ENCODE results near the gene NAA80. TPM values are rescaled to one million over a fixed set of nuclear protein-coding genes. Genes with fewer than 3 reads are reported as not detected.
A peak's percentile ranks its signal among the peaks of the same experiment; 100 is the strongest.

Gene NAA80
- total RNA-seq, 6 experiments from 2014 or later, result 8.5 to 13.4 (median 10.7) TPM

DNA sequence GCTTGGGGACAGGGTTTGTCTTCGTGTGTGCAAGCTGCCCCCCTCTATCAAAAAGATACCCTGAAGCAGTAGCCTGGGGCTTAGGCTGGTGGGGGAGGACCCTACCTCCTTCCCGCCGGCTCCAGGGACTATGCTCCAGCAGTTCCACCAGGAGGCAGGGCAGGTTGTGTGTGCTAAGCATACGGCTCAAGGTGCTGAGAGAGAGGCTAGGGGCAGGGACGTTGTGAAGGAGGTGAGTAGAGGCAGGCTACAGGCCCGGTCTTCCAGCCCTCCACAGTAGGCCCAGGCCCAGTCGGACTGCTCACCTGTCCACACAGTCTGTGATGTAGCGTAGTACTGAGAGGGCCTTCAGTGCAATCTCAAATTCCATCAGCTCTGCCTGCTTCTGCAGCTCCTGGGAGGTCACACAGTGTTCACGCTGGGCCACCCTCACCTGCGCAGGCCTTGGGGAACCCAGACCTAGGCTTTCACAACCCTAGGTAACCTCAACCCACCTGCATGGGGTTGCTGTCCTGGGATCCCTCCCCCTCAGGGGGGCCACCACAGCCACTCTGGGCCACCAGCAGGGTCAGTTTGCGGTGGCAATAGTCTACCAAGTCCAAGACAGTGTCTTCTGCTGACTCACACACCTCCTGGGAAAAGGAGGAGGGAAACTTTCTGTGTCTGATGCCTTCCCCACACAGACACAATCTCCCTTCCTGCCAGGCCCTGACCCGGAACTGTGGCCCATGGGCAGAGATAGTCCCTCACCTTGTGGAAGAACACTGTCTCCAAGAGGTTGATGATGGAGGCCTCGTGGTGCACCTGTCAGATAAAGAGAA, 43.8 kb upstream of the NAA80 start:
- H3K4me3 Mint-ChIP-seq, result no peak overlapping the region
- H3K27me3 Mint-ChIP-seq (ENCODE audit: insufficient read depth), result peaks cover 6% of the 10 kb centered on the region
- peaks cover 16% of the 10 kb centered on the region for H3K36me3 Mint-ChIP-seq (ENCODE audit: low read depth)
- no peak overlapping the region for H3K27ac Mint-ChIP-seq
- H3K4me1 Mint-ChIP-seq (ENCODE audit: low read depth), result peaks cover 41% of the 10 kb centered on the region
- no peak for DNase-seq
- TF ChIP-seq, protein P1, sequence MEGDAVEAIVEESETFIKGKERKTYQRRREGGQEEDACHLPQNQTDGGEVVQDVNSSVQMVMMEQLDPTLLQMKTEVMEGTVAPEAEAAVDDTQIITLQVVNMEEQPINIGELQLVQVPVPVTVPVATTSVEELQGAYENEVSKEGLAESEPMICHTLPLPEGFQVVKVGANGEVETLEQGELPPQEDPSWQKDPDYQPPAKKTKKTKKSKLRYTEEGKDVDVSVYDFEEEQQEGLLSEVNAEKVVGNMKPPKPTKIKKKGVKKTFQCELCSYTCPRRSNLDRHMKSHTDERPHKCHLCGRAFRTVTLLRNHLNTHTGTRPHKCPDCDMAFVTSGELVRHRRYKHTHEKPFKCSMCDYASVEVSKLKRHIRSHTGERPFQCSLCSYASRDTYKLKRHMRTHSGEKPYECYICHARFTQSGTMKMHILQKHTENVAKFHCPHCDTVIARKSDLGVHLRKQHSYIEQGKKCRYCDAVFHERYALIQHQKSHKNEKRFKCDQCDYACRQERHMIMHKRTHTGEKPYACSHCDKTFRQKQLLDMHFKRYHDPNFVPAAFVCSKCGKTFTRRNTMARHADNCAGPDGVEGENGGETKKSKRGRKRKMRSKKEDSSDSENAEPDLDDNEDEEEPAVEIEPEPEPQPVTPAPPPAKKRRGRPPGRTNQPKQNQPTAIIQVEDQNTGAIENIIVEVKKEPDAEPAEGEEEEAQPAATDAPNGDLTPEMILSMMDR (IDR thresholded peaks at IDR 0.05), result peak; percentile 27; the same call in 1 of the 2 replicates
- H3K9me3 Mint-ChIP-seq, result no peaks in the 10 kb centered on the region

DNA sequence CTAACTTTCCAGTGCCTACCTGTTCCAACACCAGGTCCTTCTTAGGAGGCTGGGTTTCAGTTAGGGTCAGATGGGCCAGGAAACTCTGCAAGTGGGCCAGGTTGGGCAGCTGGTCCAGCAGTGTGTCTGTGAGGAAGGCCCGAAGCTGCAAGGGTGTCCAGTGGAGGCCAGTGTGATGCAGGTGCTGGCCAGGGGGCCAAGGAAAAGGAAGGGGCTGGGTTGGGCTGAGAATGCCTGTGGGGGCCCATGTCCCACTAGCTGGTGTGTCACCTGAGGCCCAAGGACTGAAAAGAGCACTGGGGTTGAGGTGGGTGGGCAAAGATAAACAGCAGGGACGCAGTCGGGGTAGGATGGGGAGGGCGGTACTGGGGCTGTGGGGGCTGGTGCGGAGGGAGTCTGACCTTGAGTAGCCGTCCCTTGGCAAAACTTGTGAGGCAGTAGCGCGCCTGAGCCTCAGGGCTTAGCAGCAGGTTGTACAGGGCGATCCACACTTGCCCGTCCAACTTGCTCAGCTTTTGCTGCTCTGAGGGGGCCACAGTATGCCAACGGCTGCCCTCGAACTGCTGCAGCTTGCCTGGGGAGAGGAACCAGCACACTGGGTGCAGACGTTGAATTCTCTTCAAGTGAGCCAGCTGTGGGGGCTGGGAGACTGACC, 42.9 kb upstream of the NAA80 start:
- TF ChIP-seq, protein P1 (IDR thresholded peaks at IDR 0.05), result no peak
- Mint-ChIP-seq H3K36me3 (ENCODE audit: low read depth) (peaks cover 16% of the 10 kb centered on the region), H3K9me3 (no peaks in the 10 kb centered on the region), H3K4me3 (peak overlapping the region; percentile 96; the same call in 1 of the 2 replicates), H3K4me1 (ENCODE audit: low read depth) (peaks cover 37% of the 10 kb centered on the region), H3K27ac (no peak overlapping the region), H3K27me3 (ENCODE audit: insufficient read depth) (peaks cover 6% of the 10 kb centered on the region)
- no peak for DNase-seq

DNA sequence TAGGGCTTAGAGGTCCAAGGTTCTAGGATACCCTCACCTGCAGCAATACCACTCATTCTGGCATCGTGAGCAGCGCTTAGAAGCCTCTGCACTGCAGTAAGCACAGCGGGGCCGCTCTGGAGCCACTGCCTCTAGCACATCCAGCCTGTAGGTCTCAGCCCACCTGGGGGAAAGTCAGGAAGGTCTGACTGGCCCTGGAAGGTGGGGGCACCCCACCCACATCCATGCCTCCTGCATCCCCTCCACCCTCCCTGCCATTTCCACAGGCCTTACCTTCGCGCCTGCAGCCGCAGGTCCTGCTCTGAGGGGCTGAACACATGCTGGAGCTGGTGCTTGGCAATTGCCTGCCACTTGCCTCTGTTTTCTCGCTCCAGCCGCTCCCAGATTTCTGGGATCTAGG, 42.3 kb upstream of the NAA80 start:
- H3K27me3 Mint-ChIP-seq (ENCODE audit: insufficient read depth), result peaks cover 5% of the 10 kb centered on the region
- H3K4me3 Mint-ChIP-seq, result peak overlapping the region; percentile 96
- no peak for DNase-seq
- H3K36me3 Mint-ChIP-seq (ENCODE audit: low read depth), result peaks cover 18% of the 10 kb centered on the region
- no peaks in the 10 kb centered on the region for H3K9me3 Mint-ChIP-seq
- TF ChIP-seq, protein P1 (IDR thresholded peaks at IDR 0.05), result no peak
- H3K27ac Mint-ChIP-seq, result no peak overlapping the region
- peaks cover 35% of the 10 kb centered on the region for H3K4me1 Mint-ChIP-seq (ENCODE audit: low read depth)

DNA sequence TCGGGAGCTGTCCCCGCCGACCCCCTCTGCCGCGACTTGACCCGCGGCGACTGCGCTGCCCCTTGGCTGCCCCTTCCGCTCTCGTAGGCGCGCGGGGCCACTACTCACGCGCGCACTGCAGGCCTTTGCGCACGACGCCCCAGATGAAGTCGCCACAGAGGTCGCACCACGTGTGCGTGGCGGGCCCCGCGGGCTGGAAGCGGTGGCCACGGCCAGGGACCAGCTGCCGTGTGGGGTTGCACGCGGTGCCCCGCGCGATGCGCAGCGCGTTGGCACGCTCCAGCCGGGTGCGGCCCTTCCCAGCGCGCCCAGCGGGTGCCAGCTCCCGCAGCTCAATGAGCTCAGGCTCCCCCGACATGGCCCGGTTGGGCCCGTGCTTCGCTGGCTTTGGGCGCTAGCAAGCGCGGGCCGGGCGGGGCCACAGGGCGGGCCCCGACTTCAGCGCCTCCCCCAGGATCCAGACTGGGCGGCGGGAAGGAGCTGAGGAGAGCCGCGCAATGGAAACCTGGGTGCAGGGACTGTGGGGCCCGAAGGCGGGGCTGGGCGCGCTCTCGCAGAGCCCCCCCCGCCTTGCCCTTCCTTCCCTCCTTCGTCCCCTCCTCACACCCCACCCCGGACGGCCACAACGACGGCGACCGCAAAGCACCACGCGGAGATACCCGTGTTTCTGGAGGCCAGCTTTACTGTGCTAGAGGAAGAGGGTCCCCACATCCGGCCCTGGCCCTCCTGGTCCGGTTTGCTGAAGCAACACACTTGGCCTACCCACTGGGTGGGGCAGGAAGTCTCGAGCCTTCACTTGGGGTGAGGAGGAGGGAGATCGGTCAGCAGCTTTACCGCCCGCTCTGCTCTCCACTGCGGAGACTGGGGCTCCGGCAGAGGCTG, 41.5 kb upstream of the NAA80 start, which contains the start of gene RASSF1:
TSS of gene RASSF1 (minus strand) at position 389 of the 882 bp plus-strand sequence. CDS start at position 358, 31 bp downstream.
- TF ChIP-seq, protein P1 (IDR thresholded peaks at IDR 0.05), result no peak; the same call in 1 of the 2 replicates
- DNase-seq, result peak; percentile 48
- peaks cover 23% of the 10 kb centered on the region for H3K36me3 Mint-ChIP-seq (ENCODE audit: low read depth)
- H3K9me3 Mint-ChIP-seq, result no peaks in the 10 kb centered on the region
- peaks cover 35% of the 10 kb centered on the region for H3K4me1 Mint-ChIP-seq (ENCODE audit: low read depth)
- H3K4me3 Mint-ChIP-seq, result peak within 1 kb of the TSS; percentile 96
- H3K27me3 Mint-ChIP-seq (ENCODE audit: insufficient read depth), result peaks cover 4% of the 10 kb centered on the region
- H3K27ac Mint-ChIP-seq, result peak within 1 kb of the TSS; percentile 95

DNA sequence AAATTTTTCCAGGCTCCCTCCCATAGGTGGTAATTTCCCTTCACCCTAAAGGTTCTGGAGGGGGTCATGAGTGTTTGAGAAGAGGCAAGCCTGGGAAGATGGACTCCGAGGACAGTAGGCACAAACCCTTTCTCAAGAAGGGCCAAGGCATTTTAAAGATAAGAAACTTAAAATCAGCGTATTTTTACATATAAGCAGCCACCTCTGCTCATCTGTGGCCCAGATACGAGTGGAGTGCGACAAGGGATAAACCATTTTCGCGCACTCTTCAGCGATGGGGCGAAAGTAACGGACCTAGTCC, 40.9 kb upstream of the NAA80 start:
- H3K4me1 Mint-ChIP-seq (ENCODE audit: low read depth), result peaks cover 41% of the 10 kb centered on the region
- peaks cover 4% of the 10 kb centered on the region for H3K27me3 Mint-ChIP-seq (ENCODE audit: insufficient read depth)
- peaks cover 26% of the 10 kb centered on the region for H3K36me3 Mint-ChIP-seq (ENCODE audit: low read depth)
- H3K4me3 Mint-ChIP-seq, result peak overlapping the region; percentile 96
- DNase-seq, result no peak
- TF ChIP-seq, protein P1 (IDR thresholded peaks at IDR 0.05), result no peak
- no peaks in the 10 kb centered on the region for H3K9me3 Mint-ChIP-seq
- peak overlapping the region; percentile 95 for H3K27ac Mint-ChIP-seq

Data from HFFc6 (cell line).